ENCODE data around the gene ACOX1.

DNA sequence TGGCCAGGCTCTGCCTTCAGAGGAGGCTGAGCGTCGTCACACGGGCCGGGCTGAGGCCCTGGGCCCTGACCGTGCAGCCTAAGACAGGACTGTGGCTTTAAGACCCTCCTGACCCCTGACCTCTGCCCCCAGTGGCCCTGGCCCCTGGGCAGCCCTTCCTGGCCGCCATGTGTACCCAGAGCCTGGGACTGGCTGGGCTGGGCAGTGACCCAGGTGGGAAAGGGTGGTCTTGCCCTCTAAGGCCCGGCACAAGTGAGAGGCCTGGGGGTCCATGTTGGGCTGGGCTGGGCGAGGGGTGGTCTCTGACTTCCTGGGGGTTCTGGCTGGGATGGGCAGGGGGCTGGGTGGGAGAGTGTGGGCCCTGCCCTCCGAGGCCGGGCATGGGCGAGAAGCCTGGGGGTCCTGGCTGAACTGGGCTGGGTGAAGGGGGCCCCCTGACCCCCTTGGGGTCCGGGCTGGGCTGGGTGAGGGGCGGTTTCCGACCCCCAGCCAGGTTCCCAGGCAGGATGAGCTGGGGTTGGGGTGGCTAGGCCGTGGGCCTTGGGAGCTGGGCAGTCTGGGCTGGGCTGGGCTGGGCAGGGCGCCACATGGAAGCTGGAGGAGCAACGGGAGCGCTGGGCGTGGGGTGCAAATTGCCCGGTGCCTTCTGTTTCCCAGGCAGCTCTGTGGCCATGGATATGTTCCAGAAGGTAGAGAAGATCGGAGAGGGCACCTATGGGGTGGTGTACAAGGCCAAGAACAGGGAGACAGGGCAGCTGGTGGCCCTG is 22.0 kb upstream of the ACOX1 start, which contains the start of gene CDK3:
- TF ChIP-seq POLR2A (IDR thresholded peaks at IDR 0.05; ENCODE audit: low read depth, low read length): no peak
- no peak for TF ChIP-seq POLR2AphosphoS5 (IDR thresholded peaks at IDR 0.05; ENCODE audit: low read depth, low read length)
- no peak for TF ChIP-seq TAF1 (IDR thresholded peaks at IDR 0.05; ENCODE audit: borderline replicate concordance, low read depth, low read length)
